GM12891 (cell line): ENCODE measurements around the gene SPOCK1.

Experiments
- POLR2A ChIP-seq: IDR thresholded peaks from 2 replicates; pipeline ENCODE4 v1.6.1; 2011; ENCODE audit warnings: low read depth, low read length, control low read depth
- POLR2AphosphoS5 ChIP-seq: IDR thresholded peaks from 2 replicates; pipeline ENCODE4 v1.6.1; 2011; ENCODE audit warnings: low read depth, low read length, control low read depth

- no peak for TF ChIP-seq POLR2AphosphoS5
- TF ChIP-seq POLR2A: no peak
These were observed 299.9 kb downstream of the SPOCK1 start for GRCh38 chr5:137199201-137199600.
